Calu3 (cell line): ENCODE results near the gene CYP2W1. TPM values are rescaled to one million over a fixed set of nuclear protein-coding genes. Genes with fewer than 3 reads are reported as not detected.
"Not testable (repeated sequence)": the region's sequence is repeated elsewhere in the genome, so short reads cannot be mapped to it uniquely, and the experiment has no call there.

ENCODE experiments used
- BruUV-seq: library from RNA; stranded (reverse); fragments of 400-500 nt; replicated peaks from 2 replicates; lab custom pipeline; 2021; lab: Mats Ljungman, UMichigan
- CTCF ChIA-PET: fragments of 300-600 bp; sonication (Branson Sonifier 250); formaldehyde crosslinking; loops from one replicate; lab custom pipeline; 2022; ENCODE audit warnings: antibody characterized with exemption; lab: Charles Lee
- DNase-seq: peaks from one replicate; pipeline ENCODE4 v3.0.0; 2022
- H3K27ac Mint-ChIP-seq: one replicate; pipeline ENCODE4 v1.8.0; 2022; ENCODE audit warnings: mixed read lengths; ENCODE audit not compliant: unreplicated experiment
- H3K27me3 Mint-ChIP-seq: one replicate; pipeline ENCODE4 v1.8.0; 2022; ENCODE audit warnings: mixed read lengths; ENCODE audit not compliant: unreplicated experiment
- H3K36me3 Mint-ChIP-seq: one replicate; pipeline ENCODE4 v1.8.0; 2022; ENCODE audit warnings: mild to moderate bottlenecking, moderate library complexity, mixed read lengths; ENCODE audit not compliant: insufficient read depth, unreplicated experiment
- H3K4me1 Mint-ChIP-seq: one replicate; pipeline ENCODE4 v1.8.0; 2022; ENCODE audit warnings: mild to moderate bottlenecking, low read depth, mixed read lengths; ENCODE audit not compliant: unreplicated experiment
- H3K4me3 Mint-ChIP-seq: one replicate; pipeline ENCODE4 v1.8.0; 2022; ENCODE audit warnings: mild to moderate bottlenecking, low read depth, moderate library complexity, mixed read lengths; ENCODE audit not compliant: unreplicated experiment
- H3K9me3 Mint-ChIP-seq: one replicate; pipeline ENCODE4 v1.8.0; 2022; ENCODE audit warnings: low read depth, mixed read lengths; ENCODE audit not compliant: unreplicated experiment
- CTCF ChIP-seq: fragments of 200-600 bp; IDR thresholded peaks from one replicate; pipeline ENCODE4 v1.8.0; 2022; ENCODE audit warnings: antibody characterized with exemption; ENCODE audit not compliant: unreplicated experiment
- intact Hi-C: fragments of 100-400 bp; cut with micrococcal nuclease; formaldehyde crosslinking; loops from one replicate; pipeline ENCODE4 v1.10.0; 2022; ENCODE audit not compliant: unreplicated experiment
- total RNA-seq: library from RNA; stranded (reverse); gene quantifications from 2 replicates; pipeline ENCODE4 v1.2.3, GENCODE V29; 2022

The CYP2W1 gene
- total RNA-seq, 1 experiment from 2014 or later = 0.71 TPM

- no peaks in the 10 kb centered on the region for H3K27me3 Mint-ChIP-seq
- DNase-seq = peak; percentile 45
- H3K27ac Mint-ChIP-seq = no peak overlapping the region
- BruUV-seq = no TSS peak
- CTCF ChIA-PET = interaction anchor here (0.6 to 2.1 kb wide), 5 partner anchors 17 to 251 kb away, joined by 3 to 9 read pairs (median 8); partner anchors contain the start of gene COX19
- peaks cover 64% of the 10 kb centered on the region for H3K36me3 Mint-ChIP-seq
- H3K9me3 Mint-ChIP-seq = no peaks in the 10 kb centered on the region
- no peak for TF ChIP-seq CTCF
- peaks cover 2% of the 10 kb centered on the region for H3K4me1 Mint-ChIP-seq
- intact Hi-C loops = no loop called here
- no peak overlapping the region for H3K4me3 Mint-ChIP-seq
These were observed 25.4 kb upstream of the CYP2W1 start for GRCh38 chr7:957418-958220.

- intact Hi-C loops = no loop called here
- H3K36me3 Mint-ChIP-seq = peaks cover 64% of the 10 kb centered on the region
- CTCF ChIA-PET = interaction anchor here (0.6 to 2.1 kb wide), 3 partner anchors 16 to 45 kb away, joined by 3 to 9 read pairs (median 9); partner anchors contain the start of gene COX19
- H3K27ac Mint-ChIP-seq = no peak overlapping the region
- no peaks in the 10 kb centered on the region for H3K27me3 Mint-ChIP-seq
- no TSS peak for BruUV-seq
- no peak overlapping the region for H3K4me3 Mint-ChIP-seq
- DNase-seq = no peak
- no peaks in the 10 kb centered on the region for H3K4me1 Mint-ChIP-seq
- H3K9me3 Mint-ChIP-seq = no peaks in the 10 kb centered on the region
- no peak for TF ChIP-seq CTCF
These were observed 24.5 kb upstream of the CYP2W1 start for GRCh38 chr7:958221-959200.

GRCh38 chr7:959271-959670 lies 23.7 kb upstream of the CYP2W1 start:
- no peaks in the 10 kb centered on the region for H3K4me1 Mint-ChIP-seq
- TF ChIP-seq CTCF = no peak
- BruUV-seq = no TSS peak
- CTCF ChIA-PET = no interaction called here
- no peak overlapping the region for H3K4me3 Mint-ChIP-seq
- H3K9me3 Mint-ChIP-seq = no peaks in the 10 kb centered on the region
- intact Hi-C loops = no loop called here
- H3K27me3 Mint-ChIP-seq = no peaks in the 10 kb centered on the region
- DNase-seq = no peak
- H3K36me3 Mint-ChIP-seq = peaks cover 63% of the 10 kb centered on the region
- no peak overlapping the region for H3K27ac Mint-ChIP-seq

- H3K9me3 Mint-ChIP-seq, intact Hi-C loops, H3K27ac Mint-ChIP-seq, CTCF ChIA-PET, DNase-seq, H3K27me3 Mint-ChIP-seq, H3K4me1 Mint-ChIP-seq, BruUV-seq, H3K4me3 Mint-ChIP-seq: not testable (repeated sequence)
- peaks cover 63% of the 10 kb centered on the region for H3K36me3 Mint-ChIP-seq
These were observed 23.2 kb upstream of the CYP2W1 start for GRCh38 chr7:959740-960139.
